ENCODE measurements around the gene CBLC.

The CBLC gene

GRCh38 chr19:44777715-44778347 lies at the start of gene CBLC:
TSS of gene CBLC (plus strand) at chr19:44777890. CDS start at chr19:44777932, 42 bp downstream.
- no peak for DNase-seq (ENCODE audit: low spot score)

GRCh38 chr19:44728178-44728577 lies 49.5 kb upstream of the CBLC start:
- DNase-seq (ENCODE audit: low spot score): no peak

- DNase-seq (ENCODE audit: low spot score): no peak
Measured at GRCh38 chr19:44729516-44730033, 48.1 kb upstream of the CBLC start.

GRCh38 chr19:44731081-44731480 lies 46.6 kb upstream of the CBLC start:
- no peak for DNase-seq (ENCODE audit: low spot score)

GRCh38 chr19:44731622-44732021 lies 46.1 kb upstream of the CBLC start:
- DNase-seq (ENCODE audit: low spot score): no peak

- no peak for DNase-seq (ENCODE audit: low spot score)
Measured at GRCh38 chr19:44732235-44733014, 45.3 kb upstream of the CBLC start.

GRCh38 chr19:44734357-44734756 lies 43.3 kb upstream of the CBLC start:
- DNase-seq (ENCODE audit: low spot score): no peak

- DNase-seq (ENCODE audit: low spot score): no peak
Measured at GRCh38 chr19:44735011-44735410, 42.7 kb upstream of the CBLC start.

GRCh38 chr19:44737238-44738071 lies 40.2 kb upstream of the CBLC start:
- DNase-seq (ENCODE audit: low spot score): no peak

GRCh38 chr19:44738136-44738535 lies 39.6 kb upstream of the CBLC start:
- no peak for DNase-seq (ENCODE audit: low spot score)

GRCh38 chr19:44738603-44739558 lies 38.8 kb upstream of the CBLC start:
- no peak for DNase-seq (ENCODE audit: low spot score)

- no peak for DNase-seq (ENCODE audit: low spot score)
Measured at GRCh38 chr19:44740351-44740824, 37.3 kb upstream of the CBLC start.

GRCh38 chr19:44741258-44741731 lies 36.4 kb upstream of the CBLC start:
- DNase-seq (ENCODE audit: low spot score): no peak

- DNase-seq (ENCODE audit: low spot score): peak; percentile 94
Measured at GRCh38 chr19:44741841-44742329, 35.8 kb upstream of the CBLC start.

- DNase-seq (ENCODE audit: low spot score): no peak
Measured at GRCh38 chr19:44742330-44743061, 35.2 kb upstream of the CBLC start.

GRCh38 chr19:44744871-44745332 lies 32.8 kb upstream of the CBLC start:
- no peak for DNase-seq (ENCODE audit: low spot score)

GRCh38 chr19:44745341-44745831 lies 32.3 kb upstream of the CBLC start:
- no peak for DNase-seq (ENCODE audit: low spot score)

- DNase-seq (ENCODE audit: low spot score): no peak
Measured at GRCh38 chr19:44745887-44746600, 31.6 kb upstream of the CBLC start.

GRCh38 chr19:44746616-44746945 lies 31.1 kb upstream of the CBLC start:
- DNase-seq (ENCODE audit: low spot score): no peak

All from pons (tissue), 1 donor.